Measurements from ENCODE around the gene STK32B.

GRCh38 chr4:5386921-5387320 lies 335.6 kb downstream of the STK32B start:
- TF ChIP-seq RCOR1 (IDR thresholded peaks at IDR 0.05; ENCODE audit: insufficient replicate concordance, low read length), result no peak
- TF ChIP-seq CTCF (conservative IDR thresholded peaks at IDR 0.05; ENCODE audit: low read depth, low read length), result no peak
- TF ChIP-seq MXI1 (IDR thresholded peaks at IDR 0.05; ENCODE audit: borderline replicate concordance, low read depth, low read length), result no peak
- no peak for TF ChIP-seq POLR2A (IDR thresholded peaks at IDR 0.05; ENCODE audit: low read depth, low read length)
